GM23338 (cell line): Measurements from ENCODE around the gene ITPR2.

Experiments
- CREB1 ChIP-seq: fragments of 250-450 bp; sonication (Bioruptor Pico); IDR thresholded peaks from 2 replicates; pipeline ENCODE4 v1.5.0; 2020; ENCODE audit warnings: low read depth, mild to moderate bottlenecking, moderate library complexity
- EZH2 ChIP-seq: fragments of 200-600 bp; sonication (generic); IDR thresholded peaks from one replicate; pipeline ENCODE4 v1.8.0; 2017; ENCODE audit warnings: antibody characterized with exemption, mild to moderate bottlenecking, low read depth; ENCODE audit not compliant: unreplicated experiment
- EZH2phosphoT487 ChIP-seq: fragments of 200-600 bp; sonication (generic); IDR thresholded peaks from one replicate; pipeline ENCODE4 v1.8.1; 2018; ENCODE audit warnings: antibody characterized with exemption; ENCODE audit not compliant: unreplicated experiment
- JUNB ChIP-seq: IDR thresholded peaks from one replicate; pipeline ENCODE4 v1.6.1; 2016; ENCODE audit warnings: antibody characterized with exemption; ENCODE audit not compliant: unreplicated experiment
- POLR2AphosphoS5 ChIP-seq: IDR thresholded peaks from 2 replicates; pipeline ENCODE4 v1.6.1; 2016; ENCODE audit warnings: antibody characterized with exemption, low read depth
- ZNF114 ChIP-seq: fragments of 250-450 bp; sonication (Bioruptor Pico); IDR thresholded peaks from 2 replicates; pipeline ENCODE4 v1.5.0; 2020; ENCODE audit warnings: mild to moderate bottlenecking, moderate library complexity
- TF ChIP-seq, protein P1 (sequence below), 2 experiments: fragments of 200-600 bp in 1 of 2; sonication (generic) in 1 of 2; conservative IDR thresholded peaks; 2 replicates each; pipeline versions ENCODE4 v1.5.1 to v1.6.1; 2016 to 2017; ENCODE audit warnings: antibody characterized with exemption in 2 of 2, low read depth in 2 of 2, mild to moderate bottlenecking in 2 of 2, moderate library complexity in 1 of 2
- TF ChIP-seq, protein P2 (sequence below): IDR thresholded peaks from one replicate; pipeline ENCODE4 v1.6.1; 2018; ENCODE audit warnings: antibody characterized with exemption; ENCODE audit not compliant: unreplicated experiment

- TF ChIP-seq, protein P1, sequence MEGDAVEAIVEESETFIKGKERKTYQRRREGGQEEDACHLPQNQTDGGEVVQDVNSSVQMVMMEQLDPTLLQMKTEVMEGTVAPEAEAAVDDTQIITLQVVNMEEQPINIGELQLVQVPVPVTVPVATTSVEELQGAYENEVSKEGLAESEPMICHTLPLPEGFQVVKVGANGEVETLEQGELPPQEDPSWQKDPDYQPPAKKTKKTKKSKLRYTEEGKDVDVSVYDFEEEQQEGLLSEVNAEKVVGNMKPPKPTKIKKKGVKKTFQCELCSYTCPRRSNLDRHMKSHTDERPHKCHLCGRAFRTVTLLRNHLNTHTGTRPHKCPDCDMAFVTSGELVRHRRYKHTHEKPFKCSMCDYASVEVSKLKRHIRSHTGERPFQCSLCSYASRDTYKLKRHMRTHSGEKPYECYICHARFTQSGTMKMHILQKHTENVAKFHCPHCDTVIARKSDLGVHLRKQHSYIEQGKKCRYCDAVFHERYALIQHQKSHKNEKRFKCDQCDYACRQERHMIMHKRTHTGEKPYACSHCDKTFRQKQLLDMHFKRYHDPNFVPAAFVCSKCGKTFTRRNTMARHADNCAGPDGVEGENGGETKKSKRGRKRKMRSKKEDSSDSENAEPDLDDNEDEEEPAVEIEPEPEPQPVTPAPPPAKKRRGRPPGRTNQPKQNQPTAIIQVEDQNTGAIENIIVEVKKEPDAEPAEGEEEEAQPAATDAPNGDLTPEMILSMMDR (conservative IDR thresholded peaks at IDR 0.05; ENCODE audit: low read depth in 2 of 2), result no peak
- TF ChIP-seq ZNF114 (CRISPR knock-in tag) (no peak), POLR2AphosphoS5 (no peak), EZH2phosphoT487 (no peak), EZH2 (no peak), CREB1 (CRISPR knock-in tag) (no peak), JUNB (no peak)
- TF ChIP-seq, protein P2, sequence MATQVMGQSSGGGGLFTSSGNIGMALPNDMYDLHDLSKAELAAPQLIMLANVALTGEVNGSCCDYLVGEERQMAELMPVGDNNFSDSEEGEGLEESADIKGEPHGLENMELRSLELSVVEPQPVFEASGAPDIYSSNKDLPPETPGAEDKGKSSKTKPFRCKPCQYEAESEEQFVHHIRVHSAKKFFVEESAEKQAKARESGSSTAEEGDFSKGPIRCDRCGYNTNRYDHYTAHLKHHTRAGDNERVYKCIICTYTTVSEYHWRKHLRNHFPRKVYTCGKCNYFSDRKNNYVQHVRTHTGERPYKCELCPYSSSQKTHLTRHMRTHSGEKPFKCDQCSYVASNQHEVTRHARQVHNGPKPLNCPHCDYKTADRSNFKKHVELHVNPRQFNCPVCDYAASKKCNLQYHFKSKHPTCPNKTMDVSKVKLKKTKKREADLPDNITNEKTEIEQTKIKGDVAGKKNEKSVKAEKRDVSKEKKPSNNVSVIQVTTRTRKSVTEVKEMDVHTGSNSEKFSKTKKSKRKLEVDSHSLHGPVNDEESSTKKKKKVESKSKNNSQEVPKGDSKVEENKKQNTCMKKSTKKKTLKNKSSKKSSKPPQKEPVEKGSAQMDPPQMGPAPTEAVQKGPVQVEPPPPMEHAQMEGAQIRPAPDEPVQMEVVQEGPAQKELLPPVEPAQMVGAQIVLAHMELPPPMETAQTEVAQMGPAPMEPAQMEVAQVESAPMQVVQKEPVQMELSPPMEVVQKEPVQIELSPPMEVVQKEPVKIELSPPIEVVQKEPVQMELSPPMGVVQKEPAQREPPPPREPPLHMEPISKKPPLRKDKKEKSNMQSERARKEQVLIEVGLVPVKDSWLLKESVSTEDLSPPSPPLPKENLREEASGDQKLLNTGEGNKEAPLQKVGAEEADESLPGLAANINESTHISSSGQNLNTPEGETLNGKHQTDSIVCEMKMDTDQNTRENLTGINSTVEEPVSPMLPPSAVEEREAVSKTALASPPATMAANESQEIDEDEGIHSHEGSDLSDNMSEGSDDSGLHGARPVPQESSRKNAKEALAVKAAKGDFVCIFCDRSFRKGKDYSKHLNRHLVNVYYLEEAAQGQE, result no peak
These were observed 21.0 kb upstream of the ITPR2 start for GRCh38 chr12:26854031-26854390.
